HepG2 (cell line): ENCODE data around the gene MTO1. TPM values are rescaled to one million over a fixed set of nuclear protein-coding genes. Genes with fewer than 3 reads are reported as not detected.

ENCODE experiments used
- FLYWCH1 ChIP-seq: sonication (generic); formaldehyde crosslinking; IDR thresholded peaks from 2 replicates; pipeline ENCODE4 v1.8.1; 2023; ENCODE audit warnings: mild to moderate bottlenecking, missing genetic modification reagents
- GABPA ChIP-seq, 2 experiments: IDR thresholded peaks; 2 replicates each; pipeline ENCODE4 v1.6.1; 2011 to 2016; ENCODE audit warnings: low read depth in 2 of 2, low read length in 1 of 2, missing biosample characterization in 1 of 2, missing genetic modification characterization in 1 of 2
- GFI1 ChIP-seq: sonication (generic); formaldehyde crosslinking; IDR thresholded peaks from 2 replicates; pipeline ENCODE4 v1.5.0; 2020; ENCODE audit warnings: missing genetic modification reagents, mild to moderate bottlenecking, borderline replicate concordance
- PCBP1 ChIP-seq: fragments of 200-400 bp; formaldehyde crosslinking; IDR thresholded peaks from 2 replicates; pipeline ENCODE4 v1.6.1; 2017; ENCODE audit warnings: mild to moderate bottlenecking, low read depth, low read length, borderline replicate concordance
- PTBP1 ChIP-seq: fragments of 200-400 bp; formaldehyde crosslinking; IDR thresholded peaks from 2 replicates; pipeline ENCODE4 v1.6.1; 2018; ENCODE audit warnings: low read length, low read depth; ENCODE audit not compliant: poor library complexity, severe bottlenecking
- SKI ChIP-seq: fragments of 450-650 bp; IDR thresholded peaks from one replicate; pipeline ENCODE4 v1.6.1; 2018; ENCODE audit warnings: mild to moderate bottlenecking; ENCODE audit not compliant: partially characterized antibody
- SMAD1 ChIP-seq: sonication (generic); formaldehyde crosslinking; IDR thresholded peaks from 2 replicates; pipeline ENCODE4 v1.4.0; 2020; ENCODE audit warnings: missing genetic modification reagents, low read depth, mild to moderate bottlenecking, borderline replicate concordance
- SMAD9 ChIP-seq: sonication (generic); formaldehyde crosslinking; IDR thresholded peaks from 2 replicates; pipeline ENCODE4 v1.5.1; 2020; ENCODE audit warnings: mild to moderate bottlenecking, missing genetic modification reagents
- ZNF143 ChIP-seq: sonication (generic); formaldehyde crosslinking; IDR thresholded peaks from 2 replicates; pipeline ENCODE4 v1.4.0; 2020; ENCODE audit warnings: missing genetic modification reagents
- ZNF335 ChIP-seq: sonication (generic); formaldehyde crosslinking; IDR thresholded peaks from 2 replicates; pipeline ENCODE4 v1.4.0; 2020; ENCODE audit warnings: missing genetic modification reagents
- ZNF33B ChIP-seq: sonication (generic); formaldehyde crosslinking; IDR thresholded peaks from 2 replicates; pipeline ENCODE4 v1.5.1; 2020; ENCODE audit warnings: mild to moderate bottlenecking, missing genetic modification reagents
- ZNF451 ChIP-seq: sonication (generic); formaldehyde crosslinking; IDR thresholded peaks from 2 replicates; pipeline ENCODE4 v1.5.0; 2020; ENCODE audit warnings: mild to moderate bottlenecking, missing genetic modification reagents
- ZNF652 ChIP-seq: IDR thresholded peaks from 2 replicates; pipeline ENCODE4 v1.6.1; 2016; ENCODE audit warnings: low read depth, borderline replicate concordance
- polyA plus RNA-seq, 8 experiments: library from polyadenylated mRNA; depleted of rRNA in 3 of 8; stranded (reverse) in 7 of 8; unstranded in 1 of 8; fragments of >200 nt; fragmentation: Illumina TruSeq in 4 of 8; extraction: Trizol in 4 of 8; gene quantifications; 2 replicates each; pipeline versions ENCODE4 v1.2.1 to v1.2.3, GENCODE V29; 2011 to 2016; ENCODE audit warnings: low read depth in 4 of 8, missing spikeins in 1 of 8, mixed read lengths in 1 of 8; ENCODE audit not compliant: insufficient read depth in 1 of 8
- total RNA-seq, 5 experiments: library from RNA; depleted of rRNA; stranded (reverse); fragments of >200 nt; fragmentation: Illumina TruSeq; extraction: Trizol; gene quantifications; 2 replicates each; pipeline ENCODE4 v1.2.3, GENCODE V29; 2016; ENCODE audit warnings: low read depth in 1 of 5
- TF ChIP-seq, protein P1 (sequence below): sonication (generic); formaldehyde crosslinking; IDR thresholded peaks from 2 replicates; pipeline ENCODE4 v1.9.0; 2021; ENCODE audit warnings: missing genetic modification reagents, borderline replicate concordance
- TF ChIP-seq, protein P2 (sequence below): sonication (generic); formaldehyde crosslinking; IDR thresholded peaks from 2 replicates; pipeline ENCODE4 v1.5.1; 2020; ENCODE audit warnings: missing genetic modification reagents, mild to moderate bottlenecking, borderline replicate concordance
- TF ChIP-seq, protein P3 (sequence below): sonication (generic); formaldehyde crosslinking; IDR thresholded peaks from 2 replicates; pipeline ENCODE4 v1.4.0; 2020; ENCODE audit warnings: missing genetic modification reagents, mild to moderate bottlenecking, borderline replicate concordance
- TF ChIP-seq, protein P4 (sequence below): IDR thresholded peaks from 2 replicates; pipeline ENCODE4 v1.6.1; 2016; ENCODE audit warnings: low read depth
- TF ChIP-seq, protein P5 (sequence below): sonication (generic); formaldehyde crosslinking; IDR thresholded peaks from 2 replicates; pipeline ENCODE4 v1.5.0; 2020; ENCODE audit warnings: mild to moderate bottlenecking, missing genetic modification reagents, moderate library complexity

The MTO1 gene
- total and polyA plus RNA-seq, 2 of the 13 experiments (the other 11 are each of a cell fraction or from before 2014, with no cell fraction given), result 21.1 to 45.3 TPM

DNA sequence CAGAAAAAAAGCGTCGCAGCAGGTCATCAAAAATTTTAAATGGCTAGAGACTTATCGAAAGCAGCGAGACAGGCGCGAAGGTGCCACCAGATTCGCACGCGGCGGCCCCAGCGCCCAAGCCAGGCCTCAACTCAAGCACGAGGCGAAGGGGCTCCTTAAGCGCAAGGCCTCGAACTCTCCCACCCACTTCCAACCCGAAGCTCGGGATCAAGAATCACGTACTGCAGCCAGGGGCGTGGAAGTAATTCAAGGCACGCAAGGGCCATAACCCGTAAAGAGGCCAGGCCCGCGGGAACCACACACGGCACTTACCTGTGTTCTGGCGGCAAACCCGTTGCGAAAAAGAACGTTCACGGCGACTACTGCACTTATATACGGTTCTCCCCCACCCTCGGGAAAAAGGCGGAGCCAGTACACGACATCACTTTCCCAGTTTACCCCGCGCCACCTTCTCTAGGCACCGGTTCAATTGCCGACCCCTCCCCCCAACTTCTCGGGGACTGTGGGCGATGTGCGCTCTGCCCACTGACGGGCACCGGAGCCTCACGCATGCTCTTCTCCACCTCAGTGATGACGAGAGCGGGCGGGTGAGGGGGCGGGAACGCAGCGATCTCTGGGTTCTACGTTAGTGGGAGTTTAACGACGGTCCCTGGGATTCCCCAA lies 59.3 kb downstream of the MTO1 start, which contains the start of gene EEF1A1 (continued):
- no peak; the same call in 1 of the 2 replicates for TF ChIP-seq PCBP1
- 0 out of 2 replicates have a peak, but pooled peaks have one; percentile 74 for TF ChIP-seq GFI1 (CRISPR knock-in tag)
- TF ChIP-seq ZNF335 (CRISPR knock-in tag), result peak; percentile 32
- TF ChIP-seq, protein P1, sequence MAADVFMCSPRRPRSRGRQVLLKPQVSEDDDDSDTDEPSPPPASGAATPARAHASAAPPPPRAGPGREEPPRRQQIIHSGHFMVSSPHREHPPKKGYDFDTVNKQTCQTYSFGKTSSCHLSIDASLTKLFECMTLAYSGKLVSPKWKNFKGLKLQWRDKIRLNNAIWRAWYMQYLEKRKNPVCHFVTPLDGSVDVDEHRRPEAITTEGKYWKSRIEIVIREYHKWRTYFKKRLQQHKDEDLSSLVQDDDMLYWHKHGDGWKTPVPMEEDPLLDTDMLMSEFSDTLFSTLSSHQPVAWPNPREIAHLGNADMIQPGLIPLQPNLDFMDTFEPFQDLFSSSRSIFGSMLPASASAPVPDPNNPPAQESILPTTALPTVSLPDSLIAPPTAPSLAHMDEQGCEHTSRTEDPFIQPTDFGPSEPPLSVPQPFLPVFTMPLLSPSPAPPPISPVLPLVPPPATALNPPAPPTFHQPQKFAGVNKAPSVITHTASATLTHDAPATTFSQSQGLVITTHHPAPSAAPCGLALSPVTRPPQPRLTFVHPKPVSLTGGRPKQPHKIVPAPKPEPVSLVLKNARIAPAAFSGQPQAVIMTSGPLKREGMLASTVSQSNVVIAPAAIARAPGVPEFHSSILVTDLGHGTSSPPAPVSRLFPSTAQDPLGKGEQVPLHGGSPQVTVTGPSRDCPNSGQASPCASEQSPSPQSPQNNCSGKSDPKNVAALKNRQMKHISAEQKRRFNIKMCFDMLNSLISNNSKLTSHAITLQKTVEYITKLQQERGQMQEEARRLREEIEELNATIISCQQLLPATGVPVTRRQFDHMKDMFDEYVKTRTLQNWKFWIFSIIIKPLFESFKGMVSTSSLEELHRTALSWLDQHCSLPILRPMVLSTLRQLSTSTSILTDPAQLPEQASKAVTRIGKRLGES (CRISPR knock-in tag), result 0 out of 2 replicates have a peak, but pooled peaks have one; percentile 30
- TF ChIP-seq FLYWCH1 (CRISPR knock-in tag), result peak; percentile 4; the same call in 1 of the 2 replicates
- TF ChIP-seq SMAD1 (CRISPR knock-in tag), result peak; percentile 55; the same call in 1 of the 2 replicates
- TF ChIP-seq GABPA (IDR thresholded peaks at IDR 0.05; ENCODE audit: low read depth, low read length), result no peak
- peak; percentile 52 for TF ChIP-seq GABPA (CRISPR knock-in tag; IDR thresholded peaks at IDR 0.05; ENCODE audit: low read depth)
- TF ChIP-seq SMAD9 (CRISPR knock-in tag), result peak; percentile 84
- TF ChIP-seq, protein P2, sequence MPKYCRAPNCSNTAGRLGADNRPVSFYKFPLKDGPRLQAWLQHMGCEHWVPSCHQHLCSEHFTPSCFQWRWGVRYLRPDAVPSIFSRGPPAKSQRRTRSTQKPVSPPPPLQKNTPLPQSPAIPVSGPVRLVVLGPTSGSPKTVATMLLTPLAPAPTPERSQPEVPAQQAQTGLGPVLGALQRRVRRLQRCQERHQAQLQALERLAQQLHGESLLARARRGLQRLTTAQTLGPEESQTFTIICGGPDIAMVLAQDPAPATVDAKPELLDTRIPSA (CRISPR knock-in tag), result 0 out of 2 replicates have a peak, but pooled peaks have one; percentile 19
- peak; percentile 53; the same call in 1 of the 2 replicates for TF ChIP-seq ZNF451
- TF ChIP-seq ZNF143 (CRISPR knock-in tag), result peak; percentile 89
- TF ChIP-seq, protein P3, sequence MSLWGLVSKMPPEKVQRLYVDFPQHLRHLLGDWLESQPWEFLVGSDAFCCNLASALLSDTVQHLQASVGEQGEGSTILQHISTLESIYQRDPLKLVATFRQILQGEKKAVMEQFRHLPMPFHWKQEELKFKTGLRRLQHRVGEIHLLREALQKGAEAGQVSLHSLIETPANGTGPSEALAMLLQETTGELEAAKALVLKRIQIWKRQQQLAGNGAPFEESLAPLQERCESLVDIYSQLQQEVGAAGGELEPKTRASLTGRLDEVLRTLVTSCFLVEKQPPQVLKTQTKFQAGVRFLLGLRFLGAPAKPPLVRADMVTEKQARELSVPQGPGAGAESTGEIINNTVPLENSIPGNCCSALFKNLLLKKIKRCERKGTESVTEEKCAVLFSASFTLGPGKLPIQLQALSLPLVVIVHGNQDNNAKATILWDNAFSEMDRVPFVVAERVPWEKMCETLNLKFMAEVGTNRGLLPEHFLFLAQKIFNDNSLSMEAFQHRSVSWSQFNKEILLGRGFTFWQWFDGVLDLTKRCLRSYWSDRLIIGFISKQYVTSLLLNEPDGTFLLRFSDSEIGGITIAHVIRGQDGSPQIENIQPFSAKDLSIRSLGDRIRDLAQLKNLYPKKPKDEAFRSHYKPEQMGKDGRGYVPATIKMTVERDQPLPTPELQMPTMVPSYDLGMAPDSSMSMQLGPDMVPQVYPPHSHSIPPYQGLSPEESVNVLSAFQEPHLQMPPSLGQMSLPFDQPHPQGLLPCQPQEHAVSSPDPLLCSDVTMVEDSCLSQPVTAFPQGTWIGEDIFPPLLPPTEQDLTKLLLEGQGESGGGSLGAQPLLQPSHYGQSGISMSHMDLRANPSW (CRISPR knock-in tag), result peak; percentile 61; the same call in 1 of the 2 replicates
- no peak for TF ChIP-seq ZNF652
- peak; percentile 26 for TF ChIP-seq SKI
- no peak; the same call in 1 of the 2 replicates for TF ChIP-seq ZNF33B
- TF ChIP-seq, protein P4, sequence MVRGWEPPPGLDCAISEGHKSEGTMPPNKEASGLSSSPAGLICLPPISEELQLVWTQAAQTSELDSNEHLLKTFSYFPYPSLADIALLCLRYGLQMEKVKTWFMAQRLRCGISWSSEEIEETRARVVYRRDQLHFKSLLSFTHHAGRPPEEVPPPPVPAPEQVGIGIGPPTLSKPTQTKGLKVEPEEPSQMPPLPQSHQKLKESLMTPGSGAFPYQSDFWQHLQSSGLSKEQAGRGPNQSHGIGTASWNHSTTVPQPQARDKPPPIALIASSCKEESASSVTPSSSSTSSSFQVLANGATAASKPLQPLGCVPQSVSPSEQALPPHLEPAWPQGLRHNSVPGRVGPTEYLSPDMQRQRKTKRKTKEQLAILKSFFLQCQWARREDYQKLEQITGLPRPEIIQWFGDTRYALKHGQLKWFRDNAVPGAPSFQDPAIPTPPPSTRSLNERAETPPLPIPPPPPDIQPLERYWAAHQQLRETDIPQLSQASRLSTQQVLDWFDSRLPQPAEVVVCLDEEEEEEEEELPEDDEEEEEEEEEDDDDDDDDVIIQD, result 0 out of 2 replicates have a peak, but pooled peaks have one; percentile 13
- TF ChIP-seq, protein P5, sequence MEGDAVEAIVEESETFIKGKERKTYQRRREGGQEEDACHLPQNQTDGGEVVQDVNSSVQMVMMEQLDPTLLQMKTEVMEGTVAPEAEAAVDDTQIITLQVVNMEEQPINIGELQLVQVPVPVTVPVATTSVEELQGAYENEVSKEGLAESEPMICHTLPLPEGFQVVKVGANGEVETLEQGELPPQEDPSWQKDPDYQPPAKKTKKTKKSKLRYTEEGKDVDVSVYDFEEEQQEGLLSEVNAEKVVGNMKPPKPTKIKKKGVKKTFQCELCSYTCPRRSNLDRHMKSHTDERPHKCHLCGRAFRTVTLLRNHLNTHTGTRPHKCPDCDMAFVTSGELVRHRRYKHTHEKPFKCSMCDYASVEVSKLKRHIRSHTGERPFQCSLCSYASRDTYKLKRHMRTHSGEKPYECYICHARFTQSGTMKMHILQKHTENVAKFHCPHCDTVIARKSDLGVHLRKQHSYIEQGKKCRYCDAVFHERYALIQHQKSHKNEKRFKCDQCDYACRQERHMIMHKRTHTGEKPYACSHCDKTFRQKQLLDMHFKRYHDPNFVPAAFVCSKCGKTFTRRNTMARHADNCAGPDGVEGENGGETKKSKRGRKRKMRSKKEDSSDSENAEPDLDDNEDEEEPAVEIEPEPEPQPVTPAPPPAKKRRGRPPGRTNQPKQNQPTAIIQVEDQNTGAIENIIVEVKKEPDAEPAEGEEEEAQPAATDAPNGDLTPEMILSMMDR (CRISPR knock-in tag), result peak; percentile 35
- peak; percentile 74 for TF ChIP-seq PTBP1
